HG02642 (cell line): ENCODE data around the gene PGA3.
"Not testable (repeated sequence)": the region's sequence is repeated elsewhere in the genome, so short reads cannot be mapped to it uniquely, and the experiment has no call there.

ENCODE experiments used
- ATAC-seq: cut with Tn5 transposase; IDR thresholded peaks from one replicate; pipeline ENCODE4 v1.9.1; 2021; ENCODE audit warnings: mild to moderate bottlenecking; ENCODE audit not compliant: unreplicated experiment, poor library complexity

Gene PGA3

GRCh38 chr11:61245284-61245964 is 42.1 kb downstream of the PGA3 start:
- ATAC-seq, result not testable (repeated sequence)

- not testable (repeated sequence) for ATAC-seq
Measured at GRCh38 chr11:61248071-61248470, 44.8 kb downstream of the PGA3 start.

GRCh38 chr11:61249201-61249600 is 45.9 kb downstream of the PGA3 start:
- not testable (repeated sequence) for ATAC-seq

GRCh38 chr11:61250796-61251765 is 47.8 kb downstream of the PGA3 start:
- not testable (repeated sequence) for ATAC-seq

- ATAC-seq, result not testable (repeated sequence)
Measured at GRCh38 chr11:61252332-61252731, 49.0 kb downstream of the PGA3 start.

GRCh38 chr11:61254403-61255025 is 51.2 kb downstream of the PGA3 start:
- ATAC-seq, result peak; percentile 72

- no peak for ATAC-seq
Measured at GRCh38 chr11:61256710-61257482, 53.6 kb downstream of the PGA3 start.

- no peak for ATAC-seq
Measured at GRCh38 chr11:61258546-61258945, 55.2 kb downstream of the PGA3 start.

- no peak for ATAC-seq
Measured at GRCh38 chr11:61259363-61259762, 56.0 kb downstream of the PGA3 start.
